Renal cortical epithelial cell (primary cell): ENCODE results near the gene KIRREL3. TPM values are rescaled to one million over a fixed set of nuclear protein-coding genes. Genes with fewer than 3 reads are reported as not detected.

ENCODE experiments used
- DNase-seq: peaks from one replicate; pipeline ENCODE4 v3.0.0-alpha.2; 2011; ENCODE audit warnings: low read depth
- total RNA-seq: library from RNA; depleted of rRNA; stranded (reverse); fragments of >200 nt; gene quantifications from 2 replicates; pipeline ENCODE4 v1.2.3, GENCODE V29; 2014

Gene KIRREL3
- total RNA-seq, 1 donor from 2014 or later = 0.10 TPM

DNA sequence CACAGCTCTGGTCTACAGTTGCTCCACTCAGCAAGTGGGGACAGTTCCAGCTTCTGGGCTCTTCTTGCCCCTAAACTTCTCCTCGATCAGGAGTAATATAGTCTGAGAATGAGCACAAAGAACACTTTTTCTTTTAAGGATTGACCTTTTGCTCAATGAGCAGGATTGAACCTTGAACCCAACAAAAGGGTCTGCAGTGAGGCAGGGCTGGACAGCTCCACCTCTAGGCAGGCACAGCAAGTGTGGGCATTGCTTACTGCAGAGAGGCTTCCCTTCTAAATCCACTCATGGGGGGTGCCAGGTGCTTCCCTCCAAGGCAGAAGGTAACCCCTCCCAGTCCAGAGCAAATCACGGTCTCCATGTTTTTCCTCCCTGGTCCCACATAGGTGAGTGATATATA, 365.6 kb downstream of the KIRREL3 start:
- no peak for DNase-seq

DNA sequence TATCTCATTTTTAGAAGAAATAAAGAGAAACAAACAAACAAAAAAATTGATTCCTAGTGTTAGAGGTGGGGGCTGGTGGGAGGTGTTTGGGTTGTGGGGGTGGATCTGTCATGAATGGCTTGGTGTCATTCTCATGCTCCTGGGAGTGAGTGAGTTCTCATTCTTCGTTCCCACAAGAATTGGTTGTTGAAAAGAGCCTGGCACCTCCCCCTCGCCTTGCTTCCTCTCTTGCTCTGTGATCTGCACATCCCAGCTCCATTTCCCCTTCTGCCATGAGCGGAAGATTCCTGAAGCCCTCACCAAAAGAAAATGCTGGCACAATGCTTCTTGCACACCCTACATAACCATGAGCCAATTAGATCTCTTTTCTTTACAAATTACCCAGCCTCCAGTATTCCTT, 367.2 kb downstream of the KIRREL3 start:
- no peak for DNase-seq

DNA sequence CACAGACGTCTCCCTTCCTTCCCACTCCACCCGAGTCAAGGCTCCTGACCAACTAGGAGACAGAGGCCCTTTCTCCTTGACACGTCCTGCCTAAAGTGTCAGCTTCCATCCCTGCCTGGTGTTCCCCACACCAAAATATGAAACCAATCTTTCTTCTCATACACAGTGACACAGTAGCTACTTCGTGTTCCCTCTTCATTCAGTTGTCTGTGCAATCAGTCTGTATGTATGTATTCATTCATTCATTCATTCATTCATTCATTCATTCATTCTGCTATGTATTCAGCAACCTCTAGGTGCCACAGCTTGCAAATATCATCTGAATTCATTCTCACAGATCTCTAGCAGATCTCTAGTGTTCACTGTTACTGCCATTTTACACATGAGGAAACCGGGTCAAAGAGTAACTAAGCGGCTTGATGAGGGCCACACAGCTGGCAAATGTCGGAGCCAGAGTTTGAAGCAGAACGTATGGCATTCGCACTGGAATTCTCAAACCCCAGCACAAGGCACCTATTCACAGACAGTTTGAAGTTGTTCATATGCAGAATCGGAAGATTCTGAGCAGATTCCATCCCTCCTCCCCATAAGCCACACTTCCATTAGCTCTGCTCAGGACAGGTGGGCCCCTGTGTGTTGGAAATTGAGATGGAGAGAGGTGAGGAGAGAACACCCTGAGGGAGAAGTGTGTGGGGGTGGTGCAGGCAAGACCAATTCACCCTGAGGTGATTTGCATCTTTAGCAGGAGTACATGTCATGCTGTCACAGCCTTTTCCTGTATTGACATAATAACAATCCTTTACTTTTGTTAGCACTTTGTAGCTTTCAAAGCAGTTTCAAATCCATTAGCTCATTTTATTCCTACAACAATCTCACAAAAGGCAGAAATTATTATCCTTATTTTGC, 369.4 kb downstream of the KIRREL3 start:
- no peak for DNase-seq

DNA sequence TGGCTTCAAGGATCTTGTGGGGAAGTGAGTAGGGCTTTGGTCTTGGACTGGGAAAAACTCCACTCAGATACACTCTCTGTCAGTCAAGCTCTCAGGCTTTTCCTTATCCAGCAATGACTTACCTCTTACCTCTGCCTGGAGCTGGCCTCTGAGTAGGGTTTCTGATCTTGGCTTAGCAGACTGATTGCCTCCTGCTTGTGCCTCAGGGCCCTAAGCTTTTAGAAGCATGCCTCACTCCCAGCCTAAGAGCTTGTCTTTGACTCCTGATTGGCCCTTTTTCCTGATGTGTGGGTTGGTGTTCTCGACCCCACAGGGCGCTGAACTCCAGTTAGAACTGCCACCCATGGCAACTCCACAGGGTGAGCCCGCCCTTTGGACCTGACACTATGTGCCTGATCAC, 370.1 kb downstream of the KIRREL3 start:
- no peak for DNase-seq

DNA sequence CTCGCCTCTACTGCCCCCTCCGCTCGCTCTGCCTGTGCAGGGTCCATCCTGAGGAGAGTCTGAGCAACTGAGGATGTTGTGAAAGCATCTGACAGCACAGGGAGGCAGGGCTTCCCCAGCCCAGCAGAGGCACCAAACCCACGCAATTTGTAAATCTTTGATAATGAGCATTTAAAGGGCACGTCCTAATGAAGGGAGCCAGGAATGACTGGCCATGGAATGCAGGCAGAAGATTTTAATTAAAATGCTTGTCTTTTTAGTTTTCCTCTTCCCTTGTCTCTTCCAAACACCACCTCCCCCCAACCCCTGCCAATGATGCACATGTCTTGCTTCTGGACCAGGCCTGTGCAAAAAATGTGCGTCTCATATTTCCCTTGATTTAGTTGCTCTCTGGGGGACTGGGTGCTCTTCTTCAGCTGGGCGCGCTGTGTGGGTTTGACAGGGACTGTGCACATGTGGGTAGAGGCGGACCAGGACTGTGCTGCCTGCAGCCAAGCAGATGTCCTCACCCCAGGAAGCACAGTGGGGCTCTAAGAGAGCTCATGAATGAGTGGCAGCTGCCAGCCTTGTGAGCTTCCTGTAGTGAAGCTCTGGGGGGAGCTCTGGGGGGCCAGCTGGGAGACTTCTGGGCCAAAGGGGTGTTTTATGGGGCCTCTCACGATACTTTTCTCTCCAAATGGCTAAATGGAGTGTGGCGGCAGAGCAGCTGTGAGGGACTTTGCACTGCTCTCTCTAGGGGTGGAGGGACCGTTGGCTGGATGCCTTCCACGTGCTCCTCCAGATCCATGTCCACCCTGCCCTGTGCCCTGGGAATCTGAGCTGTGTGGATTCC, 371.6 kb downstream of the KIRREL3 start:
- DNase-seq = no peak

DNA sequence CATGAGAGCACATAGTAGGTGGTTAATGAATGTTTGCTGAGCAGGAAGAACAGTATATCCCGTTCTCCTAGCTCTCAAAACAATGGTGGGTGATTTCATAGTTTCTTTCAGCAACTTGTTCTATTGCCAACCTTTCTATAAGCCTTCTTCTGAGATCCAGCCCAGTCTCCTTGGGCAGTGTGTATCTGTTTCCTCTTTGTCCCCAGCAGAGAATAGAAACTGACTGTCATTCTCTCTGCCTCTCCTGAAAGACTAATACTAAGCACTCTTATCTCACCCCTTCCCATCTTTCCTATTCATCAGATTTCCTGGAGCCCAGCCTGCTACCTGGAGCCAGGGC, 372.1 kb downstream of the KIRREL3 start:
- DNase-seq = no peak

DNA sequence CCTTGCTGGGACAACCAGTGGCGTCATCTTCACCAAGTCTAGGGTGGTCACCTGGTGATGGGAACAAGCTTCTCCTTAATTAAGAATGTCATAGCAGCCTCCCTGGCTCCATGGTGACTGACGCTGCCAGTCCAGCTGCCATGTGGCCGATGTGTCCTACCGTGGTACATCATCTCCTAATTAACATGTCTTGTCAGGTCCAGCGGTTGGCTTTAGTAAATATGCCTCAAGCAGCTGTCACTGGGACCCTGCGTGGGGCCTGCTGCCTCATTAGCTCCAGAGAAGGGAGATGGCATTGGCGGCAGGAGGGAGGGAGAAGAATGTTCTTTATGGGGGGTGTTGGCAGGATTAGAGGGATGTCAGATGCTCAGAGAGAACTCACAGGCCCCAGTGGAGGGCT, 373.1 kb downstream of the KIRREL3 start:
- no peak for DNase-seq

DNA sequence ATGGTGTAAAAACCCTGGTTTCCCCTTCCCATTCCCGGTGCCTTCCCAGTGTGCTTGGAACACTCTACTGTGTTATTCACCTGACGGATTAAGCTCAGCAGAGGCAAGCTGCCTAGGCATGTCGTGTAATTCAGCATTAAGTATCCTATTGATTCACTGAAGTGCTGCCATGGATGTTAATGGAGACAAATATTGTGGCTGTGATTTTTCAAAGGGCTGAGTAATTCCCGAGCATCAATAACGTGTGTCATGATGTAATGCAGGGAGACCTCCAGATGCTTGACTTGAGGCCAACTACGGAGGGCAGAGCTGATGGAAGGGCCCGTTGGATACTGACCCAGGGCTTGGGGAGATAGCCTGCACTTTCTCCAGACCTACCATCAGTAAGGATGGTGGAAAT, 376.1 kb downstream of the KIRREL3 start:
- DNase-seq = no peak

DNA sequence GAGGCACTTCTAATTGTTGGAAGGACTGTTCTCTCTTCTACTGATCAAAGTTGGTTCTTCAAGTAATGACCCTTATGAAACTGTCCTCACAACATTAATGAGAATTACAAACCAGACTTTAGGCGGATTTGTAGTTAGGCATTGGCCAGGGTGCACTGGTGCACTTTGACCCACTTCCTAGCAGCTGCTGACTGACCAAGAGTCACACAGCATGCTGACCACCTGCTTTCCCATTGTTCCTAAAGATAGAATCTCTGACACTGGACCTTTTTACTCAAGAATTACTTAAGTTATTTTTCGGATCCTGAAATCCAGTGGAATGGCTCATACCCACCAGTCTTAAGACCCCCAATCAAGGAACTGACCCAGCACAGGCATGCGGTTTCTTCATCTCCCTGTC, 381.1 kb downstream of the KIRREL3 start:
- DNase-seq = no peak

DNA sequence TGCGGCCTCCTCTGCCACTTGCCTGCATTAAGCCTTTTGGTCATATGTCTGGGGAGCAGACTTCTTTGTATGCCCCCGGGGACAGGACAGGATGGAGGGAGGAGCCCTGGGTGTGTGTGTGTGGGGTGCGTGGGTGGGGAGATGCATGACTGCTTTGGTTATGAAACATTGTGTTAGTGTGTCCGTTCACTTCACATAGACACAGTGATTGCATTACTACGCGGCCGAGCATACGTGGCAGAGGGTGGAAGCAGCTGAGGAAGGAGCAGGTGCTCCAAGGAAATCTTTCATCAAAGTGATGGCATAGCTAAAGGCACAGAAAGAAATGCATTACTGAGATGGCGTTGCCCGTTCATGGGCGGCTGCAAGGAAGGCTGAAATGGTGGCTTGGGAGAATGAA, 384.7 kb downstream of the KIRREL3 start:
- DNase-seq = no peak

DNA sequence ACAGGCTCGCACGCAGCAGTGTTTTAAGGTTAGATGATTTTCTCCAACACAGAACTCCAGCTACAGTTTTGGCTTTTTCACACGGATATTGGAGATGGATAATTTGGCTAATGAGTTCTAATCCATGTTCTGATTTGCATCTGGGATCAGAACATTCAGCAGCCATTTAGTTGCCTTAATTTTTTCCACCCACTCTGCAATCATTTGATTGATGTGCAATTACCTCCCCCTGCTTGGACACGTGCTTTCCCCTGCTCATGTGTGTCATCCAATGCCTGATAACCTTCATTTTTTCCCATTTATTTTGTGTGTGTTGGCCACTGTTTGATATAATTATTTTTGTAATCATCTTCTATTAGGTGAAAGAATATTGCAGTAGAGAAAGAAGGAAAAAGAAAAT, 387.3 kb downstream of the KIRREL3 start:
- DNase-seq = no peak

DNA sequence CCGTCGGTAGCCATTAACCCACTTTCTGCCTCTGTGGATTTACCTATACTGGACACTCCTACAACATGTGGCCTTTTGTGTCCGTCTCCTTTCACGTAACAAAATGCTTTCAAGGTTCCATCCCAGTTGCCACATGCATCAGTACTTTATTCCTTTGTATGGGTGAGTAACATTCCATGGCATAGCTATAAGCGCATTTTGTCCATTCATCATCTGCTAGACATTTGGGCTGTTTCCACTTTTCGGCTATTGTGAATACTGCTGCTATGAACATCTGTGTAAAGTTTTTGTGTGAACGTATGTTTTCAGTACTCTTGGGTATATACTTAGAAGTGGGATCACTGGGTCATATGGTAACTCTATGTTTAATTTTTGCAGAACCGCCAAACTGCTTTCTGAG, 387.9 kb downstream of the KIRREL3 start:
- DNase-seq = no peak

DNA sequence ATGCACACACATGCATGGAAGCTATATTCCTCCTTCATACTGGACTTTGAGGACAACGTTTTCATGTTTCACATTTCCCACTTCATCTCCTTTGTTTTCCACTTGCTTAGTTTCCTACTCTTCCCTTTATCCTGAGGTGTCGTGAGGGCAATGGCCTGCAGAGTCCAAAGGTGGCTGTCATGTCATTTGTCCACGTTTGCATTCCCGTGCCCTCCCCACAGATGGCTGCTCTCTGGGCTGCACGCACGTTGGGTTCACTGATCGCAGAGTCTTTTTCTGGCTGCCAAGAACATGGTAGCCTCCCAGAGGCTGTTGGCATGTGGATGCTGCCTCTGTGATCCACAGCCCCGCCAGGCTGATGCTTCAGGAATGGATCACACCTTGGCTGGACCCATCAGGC, 389.1 kb downstream of the KIRREL3 start:
- DNase-seq = no peak

DNA sequence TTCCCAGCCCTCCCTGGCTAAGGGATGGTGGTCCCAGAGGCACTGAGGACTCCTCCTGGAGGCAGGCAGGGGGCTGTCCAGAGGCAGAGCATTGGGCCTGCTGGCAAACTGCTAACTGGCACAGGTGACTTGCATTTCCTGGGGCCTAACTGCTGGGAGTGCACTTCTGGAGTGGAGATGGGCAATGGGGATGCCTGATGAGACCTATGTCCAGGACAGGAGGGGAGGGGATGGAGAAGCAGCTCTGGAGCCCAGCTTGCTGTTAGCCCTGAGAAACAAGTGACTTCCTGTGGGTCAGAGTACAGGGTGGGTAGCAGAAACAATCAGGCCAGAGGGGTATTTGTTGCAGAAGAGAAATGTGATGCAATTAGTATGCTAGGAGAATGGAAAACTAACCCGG, 391.9 kb downstream of the KIRREL3 start:
- no peak for DNase-seq

DNA sequence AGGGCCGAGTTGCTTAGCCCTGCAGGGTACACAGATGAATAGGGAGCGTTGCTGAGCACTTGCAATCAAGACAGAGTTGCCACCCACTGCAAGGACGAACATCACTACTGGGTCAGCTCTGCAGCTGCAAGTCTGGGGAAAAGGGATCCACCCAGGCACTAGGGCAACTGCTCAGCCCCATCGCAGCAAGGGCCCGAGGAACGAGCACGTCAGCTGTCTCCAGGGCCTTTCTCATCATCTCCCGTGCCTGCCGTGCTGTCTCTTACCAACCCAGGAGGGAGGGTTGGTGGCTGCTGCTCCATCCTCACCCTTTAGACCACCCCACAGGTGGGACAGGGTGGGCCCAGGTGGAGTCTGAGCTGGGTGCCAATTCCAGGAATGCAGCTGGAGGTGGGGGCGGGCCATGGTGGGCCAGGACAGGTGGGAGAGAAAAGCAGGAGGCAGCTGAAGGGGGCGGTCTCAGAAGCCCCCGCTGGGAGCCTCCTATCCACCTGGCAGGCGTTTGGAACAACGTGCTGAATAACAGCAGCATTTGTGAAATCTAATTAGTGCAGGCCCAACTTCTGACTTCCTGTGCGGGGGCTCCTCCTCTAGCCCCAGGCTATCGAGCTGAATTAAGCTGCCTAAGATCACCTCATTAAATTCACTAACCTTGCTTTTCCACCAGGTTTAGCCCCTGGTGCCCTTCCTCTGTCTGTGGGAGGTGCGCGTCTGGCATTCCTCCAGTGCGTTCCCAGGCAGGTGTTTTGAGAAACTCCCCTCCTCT, 392.6 kb downstream of the KIRREL3 start:
- DNase-seq = peak; percentile 47

DNA sequence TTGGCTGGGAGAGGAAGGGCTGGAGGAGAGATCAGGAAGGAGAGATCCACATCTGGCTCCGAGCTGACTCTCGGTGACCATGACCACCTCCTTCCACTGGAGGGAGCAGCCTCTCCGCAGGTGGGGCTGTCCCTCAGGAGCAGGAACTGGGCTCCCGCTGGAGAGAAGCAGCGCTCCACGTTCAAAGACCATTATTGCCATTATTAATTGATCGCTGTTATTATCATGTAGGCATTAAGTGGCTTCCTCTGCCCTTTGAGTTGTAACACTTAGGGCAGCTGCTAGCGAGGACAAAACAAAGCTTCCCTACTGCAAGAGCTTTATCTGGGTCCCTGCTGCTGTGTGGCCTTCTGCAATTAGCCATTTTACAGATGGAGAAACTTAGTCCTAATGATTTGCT, 393.2 kb downstream of the KIRREL3 start:
- DNase-seq = peak; percentile 18

DNA sequence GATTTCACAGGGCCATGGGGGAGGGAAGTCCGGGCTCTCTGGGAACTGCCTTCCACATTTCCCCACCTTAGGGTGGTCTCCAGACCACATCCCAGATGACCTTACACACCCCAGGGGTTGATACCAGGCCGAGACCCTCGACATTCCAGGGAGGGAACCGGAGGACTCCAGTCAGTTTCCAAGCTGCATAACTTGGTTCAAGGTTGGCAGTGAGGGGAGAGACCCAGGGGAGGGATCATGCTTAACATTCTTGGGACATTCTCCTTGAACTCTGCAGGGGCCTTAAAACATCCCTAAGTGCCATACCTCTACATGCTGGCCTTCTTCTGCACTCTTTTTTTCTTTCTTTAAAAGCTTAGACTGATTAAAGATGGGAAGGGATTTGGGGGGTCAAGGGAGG, 394.1 kb downstream of the KIRREL3 start:
- DNase-seq = no peak

DNA sequence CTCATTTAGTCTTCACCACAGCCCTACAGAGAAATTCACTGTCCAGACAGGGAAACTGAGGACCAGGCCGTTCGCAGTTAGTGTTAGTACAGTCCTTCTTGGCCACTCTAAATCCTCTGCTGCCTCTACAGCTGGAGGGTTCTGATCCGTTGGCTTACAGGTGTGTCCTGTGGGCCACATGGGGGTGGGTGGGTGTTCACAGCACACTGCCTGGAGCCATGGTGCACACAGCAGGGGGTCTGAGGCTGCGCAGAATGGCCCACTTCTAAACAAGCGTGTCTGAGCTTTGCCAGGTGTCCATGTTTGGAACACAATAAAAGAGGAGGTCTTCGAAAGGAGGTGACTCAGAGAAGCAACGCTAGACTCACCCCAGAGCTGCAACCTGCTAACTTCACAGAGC, 396.1 kb downstream of the KIRREL3 start:
- no peak for DNase-seq

DNA sequence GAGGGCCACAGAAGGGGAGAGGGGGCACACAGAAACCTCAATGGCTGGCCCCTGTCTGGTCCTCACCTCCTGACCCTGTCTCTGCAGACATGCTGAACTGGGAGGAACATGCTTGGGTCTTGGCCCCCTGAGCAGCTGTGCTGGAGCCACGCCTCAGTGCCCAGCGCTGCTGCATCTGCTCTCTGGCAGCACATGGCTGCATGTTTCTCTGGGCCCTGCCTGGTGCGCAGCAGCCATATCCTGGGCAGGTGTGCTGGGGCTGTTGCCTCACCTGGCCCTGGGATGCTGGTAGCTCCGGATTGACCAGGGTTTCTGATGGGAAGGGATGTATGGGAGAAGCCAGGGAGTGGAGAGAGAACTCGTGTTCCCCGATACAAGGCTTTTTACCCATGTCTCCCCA, 397.1 kb downstream of the KIRREL3 start:
- no peak for DNase-seq

DNA sequence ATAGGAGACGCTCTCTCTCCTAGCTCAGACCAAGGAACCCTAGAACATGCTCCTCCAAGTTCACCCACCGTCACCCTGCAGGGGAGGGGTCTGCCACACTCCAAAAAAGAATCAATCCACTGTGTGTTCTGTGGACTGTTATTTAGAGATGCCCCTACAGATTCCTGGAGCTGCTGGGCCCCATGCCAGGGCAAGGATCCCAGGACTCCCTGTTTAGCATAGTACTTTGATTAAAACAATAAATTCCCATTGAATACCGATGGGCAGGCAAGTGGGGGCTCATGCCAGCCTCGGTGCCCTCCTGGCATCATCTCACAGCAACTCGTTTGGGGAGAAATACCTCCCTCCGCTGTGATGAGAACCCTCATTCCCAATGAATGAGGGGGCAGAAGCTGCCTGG, 397.6 kb downstream of the KIRREL3 start:
- no peak for DNase-seq

DNA sequence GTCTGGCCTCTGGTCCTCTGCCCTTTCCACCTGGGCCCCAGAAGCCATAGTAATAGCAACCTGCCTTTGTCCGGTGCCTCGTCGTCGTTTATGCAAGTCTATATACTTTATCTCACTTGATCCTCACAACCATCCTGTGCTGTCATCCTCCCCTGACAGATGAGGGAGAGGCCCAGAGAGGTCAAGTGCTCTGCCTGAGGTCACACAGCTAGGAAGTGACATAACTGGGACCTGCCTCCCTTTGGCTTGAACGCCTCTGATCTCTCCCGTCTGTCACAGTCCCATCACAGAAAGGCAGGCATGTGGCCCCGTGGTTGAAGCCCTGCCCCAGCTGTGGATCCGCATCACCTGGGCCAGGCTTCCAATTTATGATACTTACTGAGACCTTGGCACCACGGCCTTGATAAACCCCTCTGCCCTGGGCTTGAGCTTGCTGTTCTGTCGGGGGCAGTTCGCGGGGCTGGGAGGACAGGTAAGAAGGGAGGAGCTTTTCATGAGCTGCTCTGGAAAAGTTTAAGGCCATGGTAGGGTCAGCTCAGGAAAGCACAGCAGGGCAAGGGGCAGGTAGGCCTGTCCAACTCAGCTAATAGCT, 398.1 kb downstream of the KIRREL3 start:
- DNase-seq = no peak
